ENCODE results near the gene FHIT.

Gene FHIT

GRCh38 chr3:60792249-60792852, 458.9 kb downstream of the FHIT start:
- no peak overlapping the region for H3K27ac ChIP-seq (ENCODE audit: low read depth, low read length)

DNA sequence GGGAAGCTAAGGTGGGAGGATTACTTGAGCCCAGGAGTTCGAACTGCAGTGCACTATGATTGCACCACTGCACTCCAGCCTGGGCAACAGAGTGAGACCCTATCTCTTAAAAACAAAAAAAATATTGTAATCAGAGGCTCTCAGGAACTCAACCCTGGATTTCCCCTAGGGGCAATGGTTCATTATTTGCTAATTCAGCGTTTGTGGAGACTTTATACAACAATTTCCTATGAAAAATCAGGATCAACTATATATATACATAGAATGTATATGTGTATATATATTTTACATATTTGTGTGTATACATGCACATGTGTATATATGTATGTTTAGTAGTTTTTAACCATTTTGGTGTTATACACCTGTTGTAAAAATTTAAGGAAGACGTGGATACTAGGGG, 463.1 kb downstream of the FHIT start:
- Histone ChIP-seq H2AFZ (ENCODE audit: low read length, unreplicated experiment) (no peak overlapping the region), H3K79me2 (ENCODE audit: control insufficient read depth, insufficient read depth, low read length, unreplicated experiment) (no peaks in the 10 kb centered on the region), H3K4me3 (ENCODE audit: low read depth, low read length) (no peak overlapping the region), H3K27me3 (ENCODE audit: insufficient read depth, low read length) (0 out of 2 replicates have a peak, but pooled peaks cover 3% of the 10 kb centered on the region), H3K36me3 (ENCODE audit: insufficient read depth, low read length) (no peaks in the 10 kb centered on the region), H3K27ac (ENCODE audit: low read depth, low read length) (no peak overlapping the region), H3K4me1 (ENCODE audit: control insufficient read depth, insufficient read depth, low read length, unreplicated experiment) (no peaks in the 10 kb centered on the region)

More at GRCh38 chr3:60792249-60792852, 458.9 kb downstream of the FHIT start:
- Histone ChIP-seq H3K4me1 (ENCODE audit: control insufficient read depth, insufficient read depth, low read length, unreplicated experiment) (no peaks in the 10 kb centered on the region), H3K36me3 (ENCODE audit: insufficient read depth, low read length) (no peaks in the 10 kb centered on the region), H3K27me3 (ENCODE audit: insufficient read depth, low read length) (0 out of 2 replicates have a peak, but pooled peaks cover 3% of the 10 kb centered on the region), H3K79me2 (ENCODE audit: control insufficient read depth, insufficient read depth, low read length, unreplicated experiment) (no peaks in the 10 kb centered on the region), H3K4me3 (ENCODE audit: low read depth, low read length) (no peak overlapping the region), H2AFZ (ENCODE audit: low read length, unreplicated experiment) (no peak overlapping the region)

DNA sequence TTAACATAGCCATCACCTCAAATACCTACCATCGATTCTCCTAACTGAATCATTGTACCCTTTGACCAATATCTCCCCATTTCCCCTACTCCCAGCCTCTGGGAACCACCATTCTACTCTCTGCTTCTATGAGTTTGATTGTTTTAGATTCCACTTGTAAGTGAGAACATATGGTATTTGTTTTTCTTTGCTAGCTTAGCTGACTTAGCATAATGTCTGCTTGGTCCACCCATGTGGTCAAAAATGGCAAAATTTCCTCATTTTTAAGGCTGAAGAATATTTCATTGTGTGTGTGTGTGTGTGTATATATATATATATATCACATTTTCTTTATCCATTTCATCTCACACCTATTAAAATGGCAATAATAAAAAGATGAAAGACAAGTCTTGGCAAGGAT, 469.3 kb downstream of the FHIT start:
- Histone ChIP-seq H3K79me2 (ENCODE audit: control insufficient read depth, insufficient read depth, low read length, unreplicated experiment) (no peaks in the 10 kb centered on the region), H3K36me3 (ENCODE audit: insufficient read depth, low read length) (no peaks in the 10 kb centered on the region), H3K4me1 (ENCODE audit: control insufficient read depth, insufficient read depth, low read length, unreplicated experiment) (no peaks in the 10 kb centered on the region), H2AFZ (ENCODE audit: low read length, unreplicated experiment) (no peak overlapping the region), H3K27ac (ENCODE audit: low read depth, low read length) (no peak overlapping the region), H3K27me3 (ENCODE audit: insufficient read depth, low read length) (no peaks in the 10 kb centered on the region), H3K4me3 (ENCODE audit: low read depth, low read length) (no peak overlapping the region)

DNA sequence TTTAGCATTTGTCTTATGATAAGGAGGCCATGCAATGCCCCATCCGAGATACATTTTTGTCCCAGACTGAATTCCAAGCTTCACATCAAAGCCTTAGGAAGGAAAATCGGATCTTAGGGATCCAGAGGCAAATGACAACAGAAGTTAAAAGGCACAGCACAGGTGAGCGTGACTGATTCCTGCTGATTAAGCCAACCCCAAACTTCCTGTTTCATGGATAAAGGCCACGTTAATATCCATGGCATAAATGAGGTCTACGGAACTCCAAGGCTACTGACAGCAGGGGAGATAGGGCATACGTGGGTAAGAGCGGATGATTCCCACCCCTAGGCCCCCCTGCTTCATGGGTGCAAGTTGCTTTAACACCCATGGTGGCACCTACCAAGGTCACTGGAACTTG, 471.6 kb downstream of the FHIT start:
- Histone ChIP-seq H3K79me2 (ENCODE audit: control insufficient read depth, insufficient read depth, low read length, unreplicated experiment) (no peaks in the 10 kb centered on the region), H3K27ac (ENCODE audit: low read depth, low read length) (no peak overlapping the region), H3K36me3 (ENCODE audit: insufficient read depth, low read length) (no peaks in the 10 kb centered on the region), H3K27me3 (ENCODE audit: insufficient read depth, low read length) (no peaks in the 10 kb centered on the region), H3K4me1 (ENCODE audit: control insufficient read depth, insufficient read depth, low read length, unreplicated experiment) (no peaks in the 10 kb centered on the region), H3K4me3 (ENCODE audit: low read depth, low read length) (no peak overlapping the region), H2AFZ (ENCODE audit: low read length, unreplicated experiment) (no peak overlapping the region)

DNA sequence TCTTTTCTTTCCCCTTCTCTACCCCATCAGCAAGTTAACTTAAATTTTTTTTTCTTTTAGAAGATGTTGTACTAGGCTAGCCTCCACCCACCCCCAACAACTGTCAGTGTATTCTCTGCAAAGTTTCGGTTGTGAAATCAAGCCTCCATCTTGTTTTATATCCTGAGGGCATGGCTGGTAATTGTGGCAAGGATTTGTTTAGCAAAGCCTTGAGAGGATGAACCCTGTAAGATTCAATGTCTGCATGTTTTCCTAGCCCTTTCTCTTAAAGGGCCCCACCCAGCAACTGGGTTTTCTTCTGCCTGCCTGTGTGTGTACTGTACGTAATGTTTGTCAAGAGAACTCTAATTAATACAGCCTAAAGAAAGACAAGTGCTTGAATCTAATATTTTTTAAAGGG, 475.3 kb downstream of the FHIT start:
- Histone ChIP-seq H2AFZ (ENCODE audit: low read length, unreplicated experiment) (no peak overlapping the region), H3K27ac (ENCODE audit: low read depth, low read length) (no peak overlapping the region), H3K4me3 (ENCODE audit: low read depth, low read length) (no peak overlapping the region), H3K36me3 (ENCODE audit: insufficient read depth, low read length) (no peaks in the 10 kb centered on the region), H3K27me3 (ENCODE audit: insufficient read depth, low read length) (no peaks in the 10 kb centered on the region), H3K4me1 (ENCODE audit: control insufficient read depth, insufficient read depth, low read length, unreplicated experiment) (no peaks in the 10 kb centered on the region), H3K79me2 (ENCODE audit: control insufficient read depth, insufficient read depth, low read length, unreplicated experiment) (no peaks in the 10 kb centered on the region)

- Histone ChIP-seq H3K27ac (ENCODE audit: low read depth, low read length) (no peak overlapping the region), H3K79me2 (ENCODE audit: control insufficient read depth, insufficient read depth, low read length, unreplicated experiment) (no peaks in the 10 kb centered on the region), H3K4me1 (ENCODE audit: control insufficient read depth, insufficient read depth, low read length, unreplicated experiment) (no peaks in the 10 kb centered on the region), H3K27me3 (ENCODE audit: insufficient read depth, low read length) (no peaks in the 10 kb centered on the region), H3K36me3 (ENCODE audit: insufficient read depth, low read length) (no peaks in the 10 kb centered on the region), H2AFZ (ENCODE audit: low read length, unreplicated experiment) (no peak overlapping the region), H3K4me3 (ENCODE audit: low read depth, low read length) (no peak overlapping the region)
Observed at GRCh38 chr3:60774617-60775016, 476.6 kb downstream of the FHIT start.

GRCh38 chr3:60772584-60772983, 478.7 kb downstream of the FHIT start:
- H3K4me1 ChIP-seq (ENCODE audit: control insufficient read depth, insufficient read depth, low read length, unreplicated experiment) = no peaks in the 10 kb centered on the region
- no peaks in the 10 kb centered on the region for H3K36me3 ChIP-seq (ENCODE audit: insufficient read depth, low read length)
- H3K4me3 ChIP-seq (ENCODE audit: low read depth, low read length) = no peak overlapping the region
- no peaks in the 10 kb centered on the region for H3K79me2 ChIP-seq (ENCODE audit: control insufficient read depth, insufficient read depth, low read length, unreplicated experiment)
- H3K27ac ChIP-seq (ENCODE audit: low read depth, low read length) = no peak overlapping the region
- H3K27me3 ChIP-seq (ENCODE audit: insufficient read depth, low read length) = no peaks in the 10 kb centered on the region
- no peak overlapping the region for H2AFZ ChIP-seq (ENCODE audit: low read length, unreplicated experiment)

DNA sequence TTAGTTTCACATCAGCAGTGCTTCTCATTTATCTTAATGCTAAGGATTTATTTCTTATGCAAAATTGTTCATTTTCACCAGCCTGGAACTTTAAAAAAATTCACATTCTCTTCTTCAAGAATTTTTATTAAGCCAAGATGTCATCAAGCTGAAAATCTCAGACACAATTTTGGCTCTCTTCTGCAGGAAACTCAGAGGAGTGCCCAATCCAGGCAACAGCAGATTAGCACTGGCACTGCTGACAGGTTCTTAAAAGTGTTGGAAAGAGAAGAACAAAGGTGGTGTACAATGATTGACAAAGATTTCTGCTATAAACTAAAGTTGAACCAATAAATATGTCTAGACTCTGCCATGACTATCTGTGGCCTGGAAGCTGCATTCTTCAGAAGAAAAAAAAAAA, 479.5 kb downstream of the FHIT start:
- H3K27me3 ChIP-seq (ENCODE audit: insufficient read depth, low read length) = no peaks in the 10 kb centered on the region
- H2AFZ ChIP-seq (ENCODE audit: low read length, unreplicated experiment) = no peak overlapping the region
- H3K4me1 ChIP-seq (ENCODE audit: control insufficient read depth, insufficient read depth, low read length, unreplicated experiment) = no peaks in the 10 kb centered on the region
- no peak overlapping the region for H3K4me3 ChIP-seq (ENCODE audit: low read depth, low read length)
- no peaks in the 10 kb centered on the region for H3K36me3 ChIP-seq (ENCODE audit: insufficient read depth, low read length)
- H3K79me2 ChIP-seq (ENCODE audit: control insufficient read depth, insufficient read depth, low read length, unreplicated experiment) = no peaks in the 10 kb centered on the region
- H3K27ac ChIP-seq (ENCODE audit: low read depth, low read length) = no peak overlapping the region

DNA sequence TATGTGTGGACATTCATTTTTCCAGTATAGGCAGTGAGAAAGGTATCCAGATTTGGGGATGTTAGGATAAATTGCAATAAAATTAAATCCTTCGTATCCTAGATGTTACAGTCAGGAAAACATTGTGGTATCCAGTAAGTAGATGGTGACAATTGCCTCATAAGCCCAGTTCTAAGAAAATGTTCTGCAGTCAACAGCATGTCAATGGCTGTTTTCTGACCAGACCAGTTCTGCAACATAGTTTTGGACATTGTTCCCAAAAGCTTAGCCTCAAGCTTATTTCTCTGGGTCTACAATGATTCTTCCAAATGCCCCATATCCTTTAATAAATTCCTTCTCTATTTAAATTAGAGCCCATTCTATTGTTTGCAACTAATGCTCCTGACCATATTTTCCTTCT, 480.7 kb downstream of the FHIT start:
- Histone ChIP-seq H3K79me2 (ENCODE audit: control insufficient read depth, insufficient read depth, low read length, unreplicated experiment) (no peaks in the 10 kb centered on the region), H3K27ac (ENCODE audit: low read depth, low read length) (no peak overlapping the region), H3K4me1 (ENCODE audit: control insufficient read depth, insufficient read depth, low read length, unreplicated experiment) (no peaks in the 10 kb centered on the region), H2AFZ (ENCODE audit: low read length, unreplicated experiment) (no peak overlapping the region), H3K4me3 (ENCODE audit: low read depth, low read length) (no peak overlapping the region), H3K36me3 (ENCODE audit: insufficient read depth, low read length) (no peaks in the 10 kb centered on the region), H3K27me3 (ENCODE audit: insufficient read depth, low read length) (no peaks in the 10 kb centered on the region)

DNA sequence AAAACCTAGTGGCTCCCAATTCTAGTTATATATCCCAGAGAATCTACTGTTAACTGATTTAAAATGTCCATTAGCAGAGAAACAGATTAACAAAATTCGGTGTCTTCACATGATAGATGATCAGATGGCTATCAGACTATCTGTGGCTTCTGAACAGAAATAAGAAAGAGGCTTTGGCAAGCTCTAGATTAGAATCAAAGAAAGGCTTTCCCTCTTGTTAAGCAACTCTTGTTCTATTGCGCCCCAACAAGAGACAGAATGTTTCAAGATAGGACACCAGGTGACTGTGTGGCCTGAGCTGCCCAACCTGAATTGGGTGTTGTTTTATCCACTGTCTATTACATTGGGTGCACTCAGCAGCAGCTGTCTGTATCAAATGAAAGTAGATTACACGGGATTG, 483.7 kb downstream of the FHIT start:
- no peak overlapping the region for H3K27ac ChIP-seq (ENCODE audit: low read depth, low read length)
- no peaks in the 10 kb centered on the region for H3K36me3 ChIP-seq (ENCODE audit: insufficient read depth, low read length)
- H3K79me2 ChIP-seq (ENCODE audit: control insufficient read depth, insufficient read depth, low read length, unreplicated experiment) = no peaks in the 10 kb centered on the region
- H3K27me3 ChIP-seq (ENCODE audit: insufficient read depth, low read length) = no peaks in the 10 kb centered on the region
- H3K4me1 ChIP-seq (ENCODE audit: control insufficient read depth, insufficient read depth, low read length, unreplicated experiment) = no peaks in the 10 kb centered on the region
- H2AFZ ChIP-seq (ENCODE audit: low read length, unreplicated experiment) = no peak overlapping the region
- H3K4me3 ChIP-seq (ENCODE audit: low read depth, low read length) = no peak overlapping the region

DNA sequence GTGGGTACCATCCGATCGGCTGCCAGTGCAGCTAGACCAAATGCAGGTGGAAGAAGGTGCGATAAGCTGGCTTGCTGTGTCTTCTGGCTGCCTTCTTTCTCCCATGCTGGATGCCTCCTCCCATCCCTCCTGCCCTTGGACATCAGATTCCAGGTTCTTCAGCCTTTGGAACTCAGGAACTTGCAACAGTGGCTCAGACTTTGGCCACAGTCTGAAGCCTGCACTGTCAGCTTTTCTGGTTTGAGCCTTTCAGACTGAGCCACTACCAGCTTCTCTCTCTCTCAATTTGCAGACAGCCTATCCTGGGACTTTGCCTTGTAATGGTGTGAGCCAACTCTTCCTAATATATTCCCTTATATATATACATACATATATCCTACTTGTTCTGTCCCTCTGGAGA, 485.5 kb downstream of the FHIT start:
- Histone ChIP-seq H3K4me1 (ENCODE audit: control insufficient read depth, insufficient read depth, low read length, unreplicated experiment) (no peaks in the 10 kb centered on the region), H3K27me3 (ENCODE audit: insufficient read depth, low read length) (no peaks in the 10 kb centered on the region), H3K27ac (ENCODE audit: low read depth, low read length) (no peak overlapping the region), H3K79me2 (ENCODE audit: control insufficient read depth, insufficient read depth, low read length, unreplicated experiment) (no peaks in the 10 kb centered on the region), H3K36me3 (ENCODE audit: insufficient read depth, low read length) (no peaks in the 10 kb centered on the region), H3K4me3 (ENCODE audit: low read depth, low read length) (no peak overlapping the region), H2AFZ (ENCODE audit: low read length, unreplicated experiment) (no peak overlapping the region)

Measured in ACC112 (cell line).